Neuronal stem cell (in vitro differentiated cells): ENCODE measurements around the gene PKP3. TPM values are rescaled to one million over a fixed set of nuclear protein-coding genes. Genes with fewer than 3 reads are reported as not detected.
A peak's percentile ranks its signal among the peaks of the same experiment; 100 is the strongest.

ENCODE experiments used
- DNase-seq: peaks from one replicate; pipeline ENCODE4 v3.0.0-alpha.2; 2013; ENCODE audit warnings: low spot score
- H2AFZ ChIP-seq: one replicate; pipeline ENCODE4 v1.6.1; 2013; ENCODE audit warnings: mild to moderate bottlenecking, low read length, inconsistent platforms
- H2AK5ac ChIP-seq: 2 replicates; pipeline ENCODE4 v1.6.1; 2013; ENCODE audit warnings: low read depth, mild to moderate bottlenecking, inconsistent platforms, low read length, moderate library complexity, mixed read lengths
- H2BK120ac ChIP-seq: 2 replicates; pipeline ENCODE4 v1.6.1; 2013; ENCODE audit warnings: low read depth, mild to moderate bottlenecking, inconsistent platforms, low read length, moderate library complexity, mixed read lengths
- H2BK12ac ChIP-seq: one replicate; pipeline ENCODE4 v1.6.1; 2013; ENCODE audit warnings: low read length, inconsistent platforms
- H2BK15ac ChIP-seq: 2 replicates; pipeline ENCODE4 v1.6.1; 2013; ENCODE audit warnings: mild to moderate bottlenecking, low read length, inconsistent platforms, mixed read lengths
- H2BK5ac ChIP-seq: one replicate; pipeline ENCODE4 v1.6.1; 2013; ENCODE audit warnings: inconsistent platforms, mild to moderate bottlenecking, low read length, moderate library complexity
- H3K14ac ChIP-seq: one replicate; pipeline ENCODE4 v1.6.1; 2013; ENCODE audit warnings: low read length, inconsistent platforms
- H3K18ac ChIP-seq: 2 replicates; pipeline ENCODE4 v1.6.1; 2013; ENCODE audit warnings: low read length, inconsistent platforms
- H3K23ac ChIP-seq: 2 replicates; pipeline ENCODE4 v1.6.1; 2013; ENCODE audit warnings: low read depth, mild to moderate bottlenecking, mixed read lengths, low read length, inconsistent platforms; ENCODE audit not compliant: poor library complexity
- H3K27ac ChIP-seq: replicated peaks from 3 replicates; pipeline ENCODE4 v1.5.1; 2013; ENCODE audit warnings: low read length, inconsistent platforms
- H3K27me3 ChIP-seq, 3 experiments: 2 replicates each; pipeline ENCODE4 v1.6.1; 2013; ENCODE audit warnings: low read length in 3 of 3, mild to moderate bottlenecking in 2 of 3, inconsistent platforms in 1 of 3, low read depth in 1 of 3, mixed read lengths in 1 of 3, moderate library complexity in 1 of 3; ENCODE audit not compliant: control insufficient read depth in 3 of 3, insufficient read depth in 3 of 3
- H3K36me3 ChIP-seq, 2 donors: replicated peaks in 1 of 2; 2 replicates each; pipeline ENCODE4 v1.6.1; 2013; ENCODE audit warnings: low read length in 2 of 2; ENCODE audit not compliant: control insufficient read depth in 2 of 2, insufficient read depth in 2 of 2
- H3K4ac ChIP-seq: 2 replicates; pipeline ENCODE4 v1.6.1; 2013; ENCODE audit warnings: inconsistent platforms, mild to moderate bottlenecking, low read length, moderate library complexity
- H3K4me1 ChIP-seq, 2 donors: 1 replicate in 1 of 2; 2 replicates in 1 of 2; pipeline ENCODE4 v1.6.1; 2013; ENCODE audit warnings: low read length in 2 of 2, low read depth in 1 of 2; ENCODE audit not compliant: control insufficient read depth in 2 of 2, insufficient read depth in 1 of 2
- H3K4me2 ChIP-seq: one replicate; pipeline ENCODE4 v1.6.1; 2013; ENCODE audit warnings: mild to moderate bottlenecking, low read length, inconsistent platforms; ENCODE audit not compliant: insufficient read depth, poor library complexity, severe bottlenecking
- H3K4me3 ChIP-seq, 2 donors: 2 replicates each; pipeline ENCODE4 v1.5.1; 2013; ENCODE audit warnings: low read length in 2 of 2, mild to moderate bottlenecking in 2 of 2, inconsistent platforms in 1 of 2, moderate library complexity in 1 of 2
- H3K79me1 ChIP-seq: one replicate; pipeline ENCODE4 v1.6.1; 2013; ENCODE audit warnings: low read depth, mild to moderate bottlenecking, inconsistent platforms, low read length, moderate library complexity
- H3K9ac ChIP-seq: one replicate; pipeline ENCODE4 v1.6.1; 2013; ENCODE audit warnings: mild to moderate bottlenecking, low read depth, low read length, inconsistent platforms; ENCODE audit not compliant: poor library complexity
- H3K9me3 ChIP-seq, 2 donors: replicated peaks in 1 of 2; 2 replicates each; pipeline versions ENCODE3 to v1.6.1; 2013; ENCODE audit warnings: low read length in 2 of 2, mild to moderate bottlenecking in 2 of 2, inconsistent platforms in 1 of 2, low read depth in 1 of 2, mixed read lengths in 1 of 2, moderate library complexity in 1 of 2; ENCODE audit not compliant: control insufficient read depth in 2 of 2, insufficient read depth in 1 of 2
- H4K8ac ChIP-seq: one replicate; pipeline ENCODE4 v1.6.1; 2013; ENCODE audit warnings: low read depth, mild to moderate bottlenecking, inconsistent platforms, low read length, moderate library complexity
- H4K91ac ChIP-seq: one replicate; pipeline ENCODE4 v1.6.1; 2013; ENCODE audit warnings: low read length, low read depth, mild to moderate bottlenecking, inconsistent platforms; ENCODE audit not compliant: poor library complexity
- WGBS, 2 donors: extraction: QIAGEN DNeasy Blood & Tissue Kit; methylation state at CpG; one replicate each; pipeline ENCODE4 v1.1.7; 2013; ENCODE audit warnings: missing lambda C conversion rate in 2 of 2, mixed read lengths in 1 of 2; ENCODE audit not compliant: insufficient read length in 2 of 2, insufficient replicate concordance in 1 of 2; ENCODE audit errors: extremely low coverage in 2 of 2; 5-methylcytosine and 5-hydroxymethylcytosine counted together
- polyA plus RNA-seq, 2 experiments: library from polyadenylated mRNA; stranded (reverse); fragments of 200-250 nt; gene quantifications; one replicate each; pipeline ENCODE4 v1.2.3, GENCODE V29; 2013

The PKP3 gene
- polyA plus RNA-seq (2013, experiment 1 of 2), result 0.40 TPM
- 0.40 TPM for polyA plus RNA-seq (2013, experiment 2 of 2)

- no peak for DNase-seq
- H2AK5ac ChIP-seq, result peak within 1 kb of the TSS; percentile 97
- H3K79me1 ChIP-seq, result peaks cover 5% of the 10 kb centered on the region
- H3K4me2 ChIP-seq, result peak within 1 kb of the TSS; percentile 18
- H3K14ac ChIP-seq, result peak within 1 kb of the TSS; percentile 31
- H3K4ac ChIP-seq, result peak within 1 kb of the TSS; percentile 53
- WGBS, 2 donors, result no CpG with 5 or more reads among the region's 57 CpGs
- peak within 1 kb of the TSS; percentile 93 for H4K8ac ChIP-seq
- H3K4me1 ChIP-seq, result peaks cover 6 to 8% of the 10 kb centered on the region in 2 donors
- H3K23ac ChIP-seq, result peak within 1 kb of the TSS; percentile 80
- H3K4me3 ChIP-seq, result no peak within 1 kb of the TSS
- H3K27ac ChIP-seq, result no peak within 1 kb of the TSS
- peaks cover 0 to 3% of the 10 kb centered on the region in 2 donors for H3K9me3 ChIP-seq
- peak within 1 kb of the TSS; percentile 94 for H2BK12ac ChIP-seq
- H3K27me3 ChIP-seq, result peaks cover 0 to 4% (median 0%) of the 10 kb centered on the region in 3 experiments
- H2AFZ ChIP-seq, result peak within 1 kb of the TSS; percentile 59
- peak within 1 kb of the TSS; percentile 60 for H3K9ac ChIP-seq
- peak within 1 kb of the TSS; percentile 9 for H2BK120ac ChIP-seq
- H3K18ac ChIP-seq, result peak within 1 kb of the TSS; percentile 96
- H2BK15ac ChIP-seq, result peak within 1 kb of the TSS; percentile 99
- no peaks in the 10 kb centered on the region for H3K36me3 ChIP-seq
- H4K91ac ChIP-seq, result no peak within 1 kb of the TSS
- H2BK5ac ChIP-seq, result no peak within 1 kb of the TSS
Measured at GRCh38 chr11:394034-394857, at the start of gene PKP3. Gene PKP3, plus strand, starts transcription at chr11:394209. Its CDS starts 84 bp downstream, at chr11:394293.

GRCh38 chr11:344836-345578 is 49.0 kb upstream of the PKP3 start:
- Histone ChIP-seq H3K4me3 (no peak overlapping the region), H3K36me3 (no peaks in the 10 kb centered on the region), H3K14ac (no peak overlapping the region), H3K4ac (no peak overlapping the region), H2BK120ac (no peak overlapping the region), H3K79me1 (no peaks in the 10 kb centered on the region), H4K91ac (no peak overlapping the region), H2BK12ac (no peak overlapping the region), H3K9ac (no peak overlapping the region), H3K23ac (no peak overlapping the region), H3K4me2 (no peak overlapping the region), H3K18ac (no peak overlapping the region), H3K9me3 (no peaks in the 10 kb centered on the region), H3K27ac (no peak overlapping the region), H3K4me1 (peaks cover 0 to 8% of the 10 kb centered on the region in 2 donors), H2AK5ac (no peak overlapping the region), H4K8ac (no peak overlapping the region), H2BK15ac (no peak overlapping the region), H3K27me3 (no peaks in the 10 kb centered on the region), H2BK5ac (no peak overlapping the region), H2AFZ (no peak overlapping the region)
- DNase-seq, result no peak
- no CpG with 5 or more reads among the region's 11 CpGs for WGBS, 2 donors

GRCh38 chr11:346529-346928 is 47.5 kb upstream of the PKP3 start:
- Histone ChIP-seq H2BK5ac (no peak overlapping the region), H2BK12ac (no peak overlapping the region), H3K23ac (no peak overlapping the region), H3K4ac (no peak overlapping the region), H2AFZ (no peak overlapping the region), H2BK15ac (no peak overlapping the region), H2AK5ac (no peak overlapping the region), H3K9me3 (no peaks in the 10 kb centered on the region), H3K4me1 (peaks cover 0 to 3% of the 10 kb centered on the region in 2 donors), H3K27ac (no peak overlapping the region), H3K18ac (no peak overlapping the region), H3K4me3 (no peak overlapping the region), H3K4me2 (no peak overlapping the region), H4K91ac (no peak overlapping the region), H3K36me3 (no peaks in the 10 kb centered on the region), H3K79me1 (no peaks in the 10 kb centered on the region), H3K27me3 (no peaks in the 10 kb centered on the region), H3K9ac (no peak overlapping the region), H3K14ac (no peak overlapping the region), H4K8ac (no peak overlapping the region), H2BK120ac (no peak overlapping the region)
- no CpG with 5 or more reads among the region's 3 CpGs for WGBS, 2 donors
- DNase-seq, result no peak
